Neural progenitor cell (in vitro differentiated cells): ENCODE measurements around the gene CAPG. TPM values are rescaled to one million over a fixed set of nuclear protein-coding genes. Genes with fewer than 3 reads are reported as not detected.

ENCODE experiments used
- DNase-seq: peaks from one replicate; pipeline ENCODE4 v3.0.0-alpha.2; 2016; ENCODE audit warnings: low spot score
- H2AFZ ChIP-seq: fragments of 200-600 bp; sonication (generic); replicated peaks from 2 replicates; pipeline ENCODE4 v1.6.1; 2016; ENCODE audit warnings: antibody characterized with exemption
- H3F3A ChIP-seq: fragments of 200-600 bp; sonication (generic); 2 replicates; pipeline ENCODE4 v1.6.1; 2016; ENCODE audit warnings: antibody characterized with exemption, low read depth
- H3K27ac ChIP-seq: fragments of 200-600 bp; sonication (generic); 2 replicates; pipeline ENCODE4 v1.5.1; 2016; ENCODE audit warnings: mild to moderate bottlenecking
- H3K27me3 ChIP-seq: fragments of 200-600 bp; sonication (generic); 2 replicates; pipeline ENCODE4 v1.6.1; 2016; ENCODE audit warnings: mild to moderate bottlenecking, moderate library complexity
- H3K36me3 ChIP-seq: fragments of 200-600 bp; sonication (generic); 2 replicates; pipeline ENCODE4 v1.5.1; 2016
- H3K4me1 ChIP-seq: fragments of 200-600 bp; sonication (generic); 2 replicates; pipeline ENCODE4 v1.6.1; 2016; ENCODE audit warnings: mixed run types
- H3K4me2 ChIP-seq: fragments of 200-600 bp; sonication (generic); 2 replicates; pipeline ENCODE4 v1.6.1; 2016
- H3K4me3 ChIP-seq: fragments of 200-600 bp; sonication (generic); 2 replicates; pipeline ENCODE4 v1.5.1; 2016
- H3K79me2 ChIP-seq: fragments of 200-600 bp; sonication (generic); 2 replicates; pipeline ENCODE4 v1.6.1; 2016; ENCODE audit warnings: low read depth
- H3K9ac ChIP-seq: fragments of 200-600 bp; sonication (generic); 2 replicates; pipeline ENCODE4 v1.6.1; 2016
- H3K9me3 ChIP-seq: fragments of 200-600 bp; sonication (generic); 2 replicates; pipeline ENCODE4 v1.5.1; 2016; ENCODE audit warnings: low read depth
- H4K20me1 ChIP-seq: fragments of 200-600 bp; sonication (generic); 2 replicates; pipeline ENCODE4 v1.6.1; 2016; ENCODE audit warnings: low read depth
- H3K27ac Mint-ChIP-seq: 3 replicates; pipeline ENCODE4 v1.8.0; 2021; ENCODE audit warnings: mixed read lengths
- H3K27me3 Mint-ChIP-seq: 2 replicates; pipeline ENCODE4 v1.8.0; 2022; ENCODE audit warnings: low read depth, mild to moderate bottlenecking, inconsistent platforms, moderate library complexity, mixed read lengths; ENCODE audit not compliant: insufficient read depth
- H3K36me3 Mint-ChIP-seq: 3 replicates; pipeline ENCODE4 v1.8.0; 2021; ENCODE audit warnings: mixed read lengths
- H3K4me1 Mint-ChIP-seq: 3 replicates; pipeline ENCODE4 v1.8.0; 2021; ENCODE audit warnings: mixed read lengths
- H3K4me3 Mint-ChIP-seq: 3 replicates; pipeline ENCODE4 v1.8.0; 2021; ENCODE audit warnings: mild to moderate bottlenecking, moderate library complexity, mixed read lengths
- H3K9me3 Mint-ChIP-seq: 3 replicates; pipeline ENCODE4 v1.8.0; 2020; ENCODE audit warnings: mixed read lengths
- CTCF ChIP-seq: fragments of 200-600 bp; sonication (generic); IDR thresholded peaks from 2 replicates; pipeline ENCODE4 v1.5.1; 2017; ENCODE audit warnings: antibody characterized with exemption, mild to moderate bottlenecking
- EZH2 ChIP-seq: fragments of 200-600 bp; sonication (generic); IDR thresholded peaks from 2 replicates; pipeline ENCODE4 v1.6.1; 2017; ENCODE audit warnings: antibody characterized with exemption, mild to moderate bottlenecking, moderate library complexity
- EZH2phosphoT487 ChIP-seq: fragments of 200-600 bp; sonication (generic); IDR thresholded peaks from 2 replicates; pipeline ENCODE4 v1.6.1; 2017; ENCODE audit warnings: antibody characterized with exemption
- total RNA-seq: library from RNA; depleted of rRNA; stranded (reverse); fragments of >200 nt; gene quantifications from 2 replicates; pipeline ENCODE4 v1.2.3, GENCODE V29; 2015; ENCODE audit warnings: low replicate concordance

CAPG gene
- total RNA-seq, 1 donor from 2014 or later = 23.9 TPM

- no peak for DNase-seq
Measured at GRCh38 chr2:85427300-85427835, 17.2 kb upstream of the CAPG start.

GRCh38 chr2:85425588-85425987, 15.4 kb upstream of the CAPG start:
- Histone ChIP-seq H3K4me3 (no peak overlapping the region), H3K4me1 (peaks cover 11% of the 10 kb centered on the region), H3F3A (peaks cover 8% of the 10 kb centered on the region), H2AFZ (no peak overlapping the region), H4K20me1 (no peaks in the 10 kb centered on the region), H3K36me3 (no peaks in the 10 kb centered on the region), H3K27ac (no peak overlapping the region), H3K79me2 (no peaks in the 10 kb centered on the region), H3K9ac (no peak overlapping the region), H3K4me2 (no peak overlapping the region), H3K27me3 (no peaks in the 10 kb centered on the region), H3K9me3 (no peaks in the 10 kb centered on the region)
- no peak for DNase-seq
- Mint-ChIP-seq H3K36me3 (no peaks in the 10 kb centered on the region), H3K9me3 (no peaks in the 10 kb centered on the region), H3K27ac (no peak overlapping the region), H3K4me3 (no peak overlapping the region), H3K27me3 (peaks cover 3% of the 10 kb centered on the region), H3K4me1 (peaks cover 34% of the 10 kb centered on the region)
- no peak for TF ChIP-seq CTCF

More at GRCh38 chr2:85427300-85427835, 17.2 kb upstream of the CAPG start:
- no peaks in the 10 kb centered on the region for H3K9me3 Mint-ChIP-seq
- Histone ChIP-seq H3K79me2 (no peaks in the 10 kb centered on the region), H3K27me3 (no peaks in the 10 kb centered on the region), H3K4me3 (no peak overlapping the region), H3K27ac (no peak overlapping the region), H3K9me3 (no peaks in the 10 kb centered on the region), H3K4me1 (peaks cover 23% of the 10 kb centered on the region), H3K36me3 (no peaks in the 10 kb centered on the region), H3K9ac (no peak overlapping the region), H2AFZ (no peak overlapping the region), H3K4me2 (no peak overlapping the region), H4K20me1 (no peaks in the 10 kb centered on the region), H3F3A (peaks cover 14% of the 10 kb centered on the region)
- peaks cover 31% of the 10 kb centered on the region for H3K4me1 Mint-ChIP-seq
- no peaks in the 10 kb centered on the region for H3K36me3 Mint-ChIP-seq
- H3K27me3 Mint-ChIP-seq = peaks cover 3% of the 10 kb centered on the region
- no peak overlapping the region for H3K27ac Mint-ChIP-seq
- no peak overlapping the region for H3K4me3 Mint-ChIP-seq
- TF ChIP-seq EZH2 (no peak), CTCF (no peak), EZH2phosphoT487 (no peak)

GRCh38 chr2:85423525-85423924, 13.4 kb upstream of the CAPG start:
- TF ChIP-seq EZH2 (no peak), EZH2phosphoT487 (no peak), CTCF (no peak)
- Mint-ChIP-seq H3K4me1 (peaks cover 31% of the 10 kb centered on the region), H3K27me3 (peaks cover 11% of the 10 kb centered on the region), H3K36me3 (no peaks in the 10 kb centered on the region), H3K27ac (no peak overlapping the region), H3K4me3 (no peak overlapping the region), H3K9me3 (no peaks in the 10 kb centered on the region)
- no peak overlapping the region for H3K9ac ChIP-seq
- H3K36me3 ChIP-seq = no peaks in the 10 kb centered on the region
- H3K9me3 ChIP-seq = no peaks in the 10 kb centered on the region
- no peaks in the 10 kb centered on the region for H3K79me2 ChIP-seq
- H3K27ac ChIP-seq = no peak overlapping the region
- peaks cover 12% of the 10 kb centered on the region for H3F3A ChIP-seq
- H3K4me1 ChIP-seq = peaks cover 6% of the 10 kb centered on the region
- H3K27me3 ChIP-seq = no peaks in the 10 kb centered on the region
- DNase-seq = no peak
- no peaks in the 10 kb centered on the region for H4K20me1 ChIP-seq
- H3K4me3 ChIP-seq = no peak overlapping the region
- H2AFZ ChIP-seq = no peak overlapping the region
- no peak overlapping the region for H3K4me2 ChIP-seq
